DOHH2 (cell line): Measurements from ENCODE around the gene QRFP.

Source experiments
- CTCF ChIP-seq: fragments of 200-600 bp; sonication (generic); IDR thresholded peaks from one replicate; pipeline ENCODE4 v1.5.1; 2014; ENCODE audit warnings: antibody characterized with exemption, mild to moderate bottlenecking, low read depth, low read length; ENCODE audit not compliant: poor library complexity, severe bottlenecking
- EZH2phosphoT487 ChIP-seq: fragments of 200-600 bp; sonication (generic); IDR thresholded peaks from 2 replicates; pipeline ENCODE4 v1.6.1; 2017; ENCODE audit warnings: borderline replicate concordance, mild to moderate bottlenecking, antibody characterized with exemption, low read length, moderate library complexity, mixed read lengths

- no peak for TF ChIP-seq CTCF
- no peak for TF ChIP-seq EZH2phosphoT487
Measured at GRCh38 chr9:130852801-130853200, 43.8 kb downstream of the QRFP start.
